Trophoblast cell (in vitro differentiated cells and primary cell): ENCODE results near the gene SPAG5.
A peak's percentile ranks its signal among the peaks of the same experiment; 100 is the strongest.

Source experiments
- DNase-seq, 2 donors: peaks; one replicate each; pipeline ENCODE4 v3.0.0-alpha.2; 2016
- H2AFZ ChIP-seq: 2 replicates; pipeline ENCODE4 v1.6.1; 2013; ENCODE audit warnings: low read length, moderate library complexity, mild to moderate bottlenecking; ENCODE audit not compliant: insufficient read depth, poor library complexity
- H2AK5ac ChIP-seq: 2 replicates; pipeline ENCODE4 v1.6.1; 2013; ENCODE audit warnings: mild to moderate bottlenecking, low read length
- H2BK120ac ChIP-seq: 2 replicates; pipeline ENCODE4 v1.6.1; 2013; ENCODE audit warnings: low read length, mild to moderate bottlenecking, moderate library complexity; ENCODE audit not compliant: insufficient read depth, poor library complexity
- H2BK12ac ChIP-seq: 2 replicates; pipeline ENCODE4 v1.6.1; 2013; ENCODE audit warnings: mild to moderate bottlenecking, low read length, moderate library complexity
- H2BK5ac ChIP-seq: 2 replicates; pipeline ENCODE4 v1.6.1; 2013; ENCODE audit warnings: low read length, low read depth, moderate library complexity, mild to moderate bottlenecking; ENCODE audit not compliant: poor library complexity
- H3K14ac ChIP-seq: 2 replicates; pipeline ENCODE4 v1.6.1; 2013; ENCODE audit warnings: mild to moderate bottlenecking, low read length
- H3K18ac ChIP-seq: 2 replicates; pipeline ENCODE4 v1.6.1; 2013; ENCODE audit warnings: mild to moderate bottlenecking, low read length
- H3K23ac ChIP-seq: 2 replicates; pipeline ENCODE4 v1.6.1; 2013; ENCODE audit warnings: low read length
- H3K27ac ChIP-seq: 2 replicates; pipeline ENCODE4 v1.5.1; 2013; ENCODE audit warnings: low read depth, mild to moderate bottlenecking, inconsistent platforms, low read length, moderate library complexity
- H3K27me3 ChIP-seq: 2 replicates; pipeline ENCODE4 v1.6.1; 2013; ENCODE audit warnings: inconsistent platforms, mild to moderate bottlenecking, low read length, moderate library complexity; ENCODE audit not compliant: insufficient read depth
- H3K36me3 ChIP-seq, 2 experiments: 1 replicate in 1 of 2; 2 replicates in 1 of 2; pipeline ENCODE4 v1.6.1; 2013; ENCODE audit warnings: low read length in 2 of 2, mild to moderate bottlenecking in 2 of 2, moderate library complexity in 1 of 2; ENCODE audit not compliant: insufficient read depth in 2 of 2, control insufficient read depth in 1 of 2
- H3K4ac ChIP-seq: 2 replicates; pipeline ENCODE4 v1.6.1; 2013; ENCODE audit warnings: low read depth, mild to moderate bottlenecking, low read length, moderate library complexity
- H3K4me1 ChIP-seq, 2 experiments: 1 replicate in 1 of 2; 2 replicates in 1 of 2; pipeline ENCODE4 v1.6.1; 2013; ENCODE audit warnings: low read length in 2 of 2, mild to moderate bottlenecking in 2 of 2, moderate library complexity in 1 of 2; ENCODE audit not compliant: insufficient read depth in 2 of 2, control insufficient read depth in 1 of 2
- H3K4me2 ChIP-seq: 2 replicates; pipeline ENCODE4 v1.6.1; 2013; ENCODE audit warnings: inconsistent platforms, mild to moderate bottlenecking, low read length, moderate library complexity
- H3K4me3 ChIP-seq: 2 replicates; pipeline ENCODE4 v1.5.1; 2013; ENCODE audit warnings: mild to moderate bottlenecking, low read depth, low read length, inconsistent platforms
- H3K79me1 ChIP-seq: one replicate; pipeline ENCODE4 v1.6.1; 2013; ENCODE audit warnings: low read length
- H3K79me2 ChIP-seq: 2 replicates; pipeline ENCODE4 v1.6.1; 2013; ENCODE audit warnings: low read length, mild to moderate bottlenecking; ENCODE audit not compliant: control insufficient read depth, insufficient read depth, poor library complexity
- H3K9ac ChIP-seq: 2 replicates; pipeline ENCODE4 v1.6.1; 2013; ENCODE audit warnings: mild to moderate bottlenecking, low read length
- H3K9me3 ChIP-seq: 2 replicates; pipeline ENCODE4 v1.6.1; 2013; ENCODE audit warnings: low read depth, mild to moderate bottlenecking, control low read depth, inconsistent platforms, low read length; ENCODE audit not compliant: insufficient read depth
- H4K12ac ChIP-seq: 2 replicates; pipeline ENCODE4 v1.6.1; 2013; ENCODE audit warnings: low read depth, mild to moderate bottlenecking, low read length, moderate library complexity
- H4K8ac ChIP-seq: 2 replicates; pipeline ENCODE4 v1.6.1; 2013; ENCODE audit warnings: low read depth, mild to moderate bottlenecking, low read length, moderate library complexity
- H4K91ac ChIP-seq: one replicate; pipeline ENCODE4 v1.6.1; 2013; ENCODE audit warnings: low read depth, mild to moderate bottlenecking, low read length, moderate library complexity
- WGBS: extraction: QIAGEN DNeasy Blood & Tissue Kit; methylation state at CpG from one replicate; pipeline ENCODE4 v1.1.7; 2013; ENCODE audit warnings: missing lambda C conversion rate; ENCODE audit not compliant: insufficient read length, insufficient coverage; ENCODE audit errors: extremely low coverage; 5-methylcytosine and 5-hydroxymethylcytosine counted together

The SPAG5 gene

DNA sequence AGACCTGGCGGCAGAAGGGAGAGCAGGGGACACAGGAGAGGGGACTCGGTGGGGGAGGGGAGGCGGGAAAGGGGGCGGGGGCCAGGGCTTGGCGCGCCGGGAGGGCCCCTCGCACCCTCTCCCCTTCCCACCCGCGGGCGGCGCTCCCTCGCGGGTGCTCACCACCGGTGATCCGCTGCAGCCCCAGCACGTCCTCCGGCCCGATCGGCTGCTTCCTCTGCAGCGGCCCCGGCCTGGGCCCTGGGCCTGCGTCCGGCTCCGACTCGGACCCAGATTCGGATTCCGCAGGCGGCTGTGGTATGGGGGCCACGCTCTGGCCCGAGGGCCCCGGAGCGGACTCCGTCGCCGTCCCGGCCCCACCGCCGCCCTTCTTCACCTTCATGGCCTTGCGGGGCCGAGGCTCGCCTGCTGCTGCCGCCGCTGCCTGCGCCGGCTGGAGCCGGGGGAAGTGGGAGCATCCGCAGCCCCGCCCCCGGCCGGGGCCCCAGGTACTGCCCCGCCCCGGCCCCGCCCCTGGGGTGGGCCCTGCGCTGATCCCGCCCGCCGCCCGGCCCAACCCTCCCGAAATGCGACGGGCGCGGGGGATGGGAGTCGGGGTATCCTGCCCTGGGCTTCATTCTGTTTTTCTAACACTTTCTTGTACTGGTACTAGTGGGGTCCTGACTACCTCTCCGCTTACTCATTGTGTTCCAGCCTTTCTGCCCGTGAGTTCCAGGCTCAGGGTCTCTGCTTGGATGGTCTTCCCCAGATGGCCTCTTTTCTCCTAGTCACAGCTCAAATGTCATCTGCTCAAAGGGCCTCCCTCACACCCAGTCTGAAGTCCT lies 46.4 kb downstream of the SPAG5 start, which contains the start of gene UNC119:
Gene UNC119, minus strand, starts transcription at position 449 of the 824 bp plus-strand sequence. Its CDS starts 67 bp downstream, at position 382.
- H2BK12ac ChIP-seq = no peak within 1 kb of the TSS
- peak within 1 kb of the TSS; percentile 86 for H3K18ac ChIP-seq
- H2AFZ ChIP-seq = peak within 1 kb of the TSS; percentile 84
- peak within 1 kb of the TSS; percentile 90 for H3K14ac ChIP-seq
- DNase-seq = peak; percentile 54 to 74
- H3K4me3 ChIP-seq = peak within 1 kb of the TSS; percentile 82
- H3K36me3 ChIP-seq = peaks cover 25 to 40% of the 10 kb centered on the region in 2 experiments
- H3K9ac ChIP-seq = peak within 1 kb of the TSS; percentile 85
- H2BK120ac ChIP-seq = peak within 1 kb of the TSS; percentile 22
- H3K27me3 ChIP-seq = no peaks in the 10 kb centered on the region
- peaks cover 5% of the 10 kb centered on the region for H3K79me2 ChIP-seq
- H4K8ac ChIP-seq = peak within 1 kb of the TSS; percentile 81
- H3K9me3 ChIP-seq = peaks cover 2% of the 10 kb centered on the region
- H3K27ac ChIP-seq = no peak within 1 kb of the TSS
- peak within 1 kb of the TSS; percentile 83 for H3K4ac ChIP-seq
- no peak within 1 kb of the TSS for H3K23ac ChIP-seq
- H2BK5ac ChIP-seq = peak within 1 kb of the TSS; percentile 53
- no peak within 1 kb of the TSS for H4K12ac ChIP-seq
- WGBS = no CpG with 5 or more reads among the region's 67 CpGs
- H3K4me1 ChIP-seq = peaks cover 8 to 9% of the 10 kb centered on the region in 2 experiments
- H2AK5ac ChIP-seq = no peak within 1 kb of the TSS
- peak within 1 kb of the TSS; percentile 65 for H3K4me2 ChIP-seq
- peak within 1 kb of the TSS; percentile 64 for H4K91ac ChIP-seq
- H3K79me1 ChIP-seq = peaks cover 5% of the 10 kb centered on the region

DNA sequence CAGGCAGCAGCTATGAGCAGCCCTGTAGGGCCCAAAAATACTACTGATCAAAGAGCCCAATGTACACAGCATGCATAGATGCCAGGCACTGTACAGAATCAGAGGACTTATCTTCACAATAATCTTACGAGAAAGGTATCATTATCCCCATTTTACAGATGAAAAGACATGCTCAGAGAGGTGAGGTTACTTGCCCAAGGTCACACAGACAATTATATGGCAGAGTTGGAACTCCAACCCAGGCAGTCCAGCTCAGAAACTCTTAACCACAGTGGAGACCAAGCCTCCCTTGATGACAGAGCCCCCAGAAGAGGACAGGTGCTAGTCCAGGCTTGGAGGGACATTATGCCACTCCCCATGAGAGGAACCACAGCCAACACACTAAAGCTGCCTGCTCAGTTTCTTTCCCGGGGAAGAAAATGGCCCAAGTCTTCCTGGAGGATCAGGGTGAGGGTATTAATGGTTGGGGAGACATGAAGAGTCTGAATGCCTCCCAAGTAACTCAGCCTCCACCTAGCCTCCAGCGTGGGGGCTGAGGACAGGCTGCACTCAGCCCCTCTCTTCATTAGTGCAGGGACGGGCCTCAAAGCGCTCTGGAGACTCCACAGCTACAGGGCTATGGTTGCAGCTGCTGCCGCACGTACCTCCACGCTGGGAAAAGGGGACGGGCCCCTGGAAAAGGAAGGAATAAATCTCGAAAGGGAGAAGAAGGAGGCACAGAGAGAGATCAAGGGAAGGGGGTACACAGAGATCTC lies 47.2 kb downstream of the SPAG5 start:
- Histone ChIP-seq H3K4ac (peak overlapping the region; percentile 13), H4K8ac (no peak overlapping the region), H4K91ac (no peak overlapping the region), H3K14ac (peak overlapping the region; percentile 8), H3K36me3 (peaks cover 28 to 41% of the 10 kb centered on the region in 2 experiments), H3K4me1 (peaks cover 8 to 9% of the 10 kb centered on the region in 2 experiments), H2BK120ac (no peak overlapping the region), H3K27me3 (no peaks in the 10 kb centered on the region), H3K79me2 (peaks cover 5% of the 10 kb centered on the region), H3K27ac (no peak overlapping the region), H3K9me3 (peaks cover 2% of the 10 kb centered on the region), H2BK12ac (no peak overlapping the region), H3K79me1 (peaks cover 5% of the 10 kb centered on the region), H3K4me2 (peak overlapping the region; percentile 59), H3K23ac (no peak overlapping the region), H2AK5ac (no peak overlapping the region), H3K18ac (peak overlapping the region; percentile 50), H4K12ac (no peak overlapping the region), H2BK5ac (no peak overlapping the region), H3K4me3 (peak overlapping the region; percentile 82), H3K9ac (no peak overlapping the region), H2AFZ (peak overlapping the region; percentile 37)
- WGBS = no CpG with 5 or more reads among the region's 10 CpGs
- peak in 1 of 2 donors; percentile 11 for DNase-seq

DNA sequence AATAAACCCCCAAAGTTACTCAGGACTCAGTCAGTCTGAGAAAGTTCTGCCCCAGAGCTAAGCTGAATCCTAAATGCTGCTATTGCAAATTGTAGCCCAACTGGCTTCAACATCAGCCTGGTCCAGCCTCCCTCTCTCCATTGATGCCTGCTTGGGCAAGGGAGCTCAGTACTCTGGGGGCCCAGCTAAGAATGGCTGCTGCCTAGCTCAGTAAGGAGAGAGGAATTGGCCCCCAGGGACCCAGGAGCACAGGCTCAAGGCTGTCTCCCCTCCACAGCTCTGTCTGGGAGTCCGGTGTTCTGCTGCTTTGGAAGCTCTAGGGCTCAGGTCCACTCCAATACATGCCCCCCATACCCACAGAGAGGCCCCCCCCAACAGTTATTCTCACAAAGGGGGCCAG lies 48.0 kb downstream of the SPAG5 start:
- no peak for DNase-seq
- H3K4me1 ChIP-seq = peaks cover 8 to 9% of the 10 kb centered on the region in 2 experiments
- H2BK120ac ChIP-seq = no peak overlapping the region
- H3K14ac ChIP-seq = no peak overlapping the region
- H4K8ac ChIP-seq = no peak overlapping the region
- peaks cover 5% of the 10 kb centered on the region for H3K79me2 ChIP-seq
- H3K27me3 ChIP-seq = no peaks in the 10 kb centered on the region
- no peak overlapping the region for H3K4ac ChIP-seq
- no CpG with 5 or more reads among the region's 1 CpG for WGBS
- H3K36me3 ChIP-seq = peaks cover 24 to 38% of the 10 kb centered on the region in 2 experiments
- H3K9ac ChIP-seq = no peak overlapping the region
- no peak overlapping the region for H3K4me2 ChIP-seq
- H4K91ac ChIP-seq = no peak overlapping the region
- no peak overlapping the region for H3K23ac ChIP-seq
- H4K12ac ChIP-seq = no peak overlapping the region
- H3K79me1 ChIP-seq = peaks cover 5% of the 10 kb centered on the region
- H2BK12ac ChIP-seq = no peak overlapping the region
- no peak overlapping the region for H2BK5ac ChIP-seq
- no peak overlapping the region for H3K27ac ChIP-seq
- no peak overlapping the region for H3K4me3 ChIP-seq
- H3K9me3 ChIP-seq = peaks cover 2% of the 10 kb centered on the region
- H2AK5ac ChIP-seq = no peak overlapping the region
- H3K18ac ChIP-seq = no peak overlapping the region
- H2AFZ ChIP-seq = no peak overlapping the region

DNA sequence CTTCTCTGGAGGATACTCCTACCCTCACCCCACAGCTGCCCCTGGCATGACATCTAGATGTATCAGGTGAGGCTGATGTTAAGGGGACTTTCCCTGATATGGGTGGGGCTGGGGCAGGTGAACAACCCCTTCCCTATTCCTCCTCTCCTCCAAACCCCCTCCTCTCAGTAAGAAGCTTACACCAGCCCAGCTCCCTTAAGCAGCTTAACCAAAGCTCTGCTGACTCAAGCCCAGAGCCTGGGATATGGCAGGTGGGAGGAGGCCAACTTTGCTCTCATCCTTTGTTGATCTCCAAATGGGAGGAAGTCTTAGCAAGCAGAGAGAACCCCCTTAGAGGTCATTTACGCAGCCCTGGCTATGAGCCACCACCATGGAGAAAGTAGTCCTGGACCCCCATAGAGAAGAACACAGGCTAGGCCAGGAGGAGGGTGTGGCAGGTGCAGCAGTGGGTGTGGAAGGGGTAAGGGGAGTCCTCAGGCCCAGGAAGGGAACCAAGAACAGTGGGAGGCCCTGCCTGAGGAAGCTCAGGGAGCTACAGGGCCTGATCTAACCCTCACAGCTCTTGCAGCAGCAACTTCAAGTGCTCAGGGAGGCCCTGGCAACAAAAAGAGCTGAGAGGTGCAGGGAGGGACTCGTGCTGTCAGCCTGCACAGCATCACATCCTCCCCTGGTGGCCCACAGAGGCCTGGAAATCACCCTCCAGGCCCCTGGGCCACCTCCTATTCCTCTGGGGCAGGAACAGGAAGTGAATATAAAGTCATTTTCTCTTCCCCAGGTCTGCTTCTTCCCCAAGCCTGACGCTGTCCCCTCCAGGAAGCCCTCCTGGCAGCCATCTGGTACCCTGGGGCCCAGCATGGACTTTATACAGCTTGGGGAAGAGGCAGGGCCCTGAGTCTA lies 49.3 kb downstream of the SPAG5 start:
- Histone ChIP-seq H2BK5ac (no peak overlapping the region), H3K27ac (no peak overlapping the region), H2BK120ac (no peak overlapping the region), H3K79me1 (peaks cover 5% of the 10 kb centered on the region), H4K12ac (no peak overlapping the region), H3K79me2 (peaks cover 5% of the 10 kb centered on the region), H3K23ac (no peak overlapping the region), H3K36me3 (peaks cover 20 to 28% of the 10 kb centered on the region in 2 experiments), H3K4me1 (peaks cover 8 to 9% of the 10 kb centered on the region in 2 experiments), H3K9me3 (peaks cover 2% of the 10 kb centered on the region), H4K8ac (no peak overlapping the region), H2AK5ac (no peak overlapping the region), H3K4ac (no peak overlapping the region), H2AFZ (no peak overlapping the region), H4K91ac (no peak overlapping the region), H3K14ac (no peak overlapping the region), H3K9ac (no peak overlapping the region), H2BK12ac (no peak overlapping the region), H3K27me3 (no peaks in the 10 kb centered on the region), H3K18ac (no peak overlapping the region), H3K4me3 (no peak overlapping the region), H3K4me2 (no peak overlapping the region)
- WGBS = no CpG with 5 or more reads among the region's 3 CpGs
- DNase-seq = no peak
